ENCODE results near the gene TAF1B.

Gene TAF1B

GRCh38 chr2:9946818-9947217, 103.5 kb downstream of the TAF1B start:
- DNase-seq: no peak

GRCh38 chr2:9948721-9949120, 105.4 kb downstream of the TAF1B start:
- DNase-seq: no peak

DNA sequence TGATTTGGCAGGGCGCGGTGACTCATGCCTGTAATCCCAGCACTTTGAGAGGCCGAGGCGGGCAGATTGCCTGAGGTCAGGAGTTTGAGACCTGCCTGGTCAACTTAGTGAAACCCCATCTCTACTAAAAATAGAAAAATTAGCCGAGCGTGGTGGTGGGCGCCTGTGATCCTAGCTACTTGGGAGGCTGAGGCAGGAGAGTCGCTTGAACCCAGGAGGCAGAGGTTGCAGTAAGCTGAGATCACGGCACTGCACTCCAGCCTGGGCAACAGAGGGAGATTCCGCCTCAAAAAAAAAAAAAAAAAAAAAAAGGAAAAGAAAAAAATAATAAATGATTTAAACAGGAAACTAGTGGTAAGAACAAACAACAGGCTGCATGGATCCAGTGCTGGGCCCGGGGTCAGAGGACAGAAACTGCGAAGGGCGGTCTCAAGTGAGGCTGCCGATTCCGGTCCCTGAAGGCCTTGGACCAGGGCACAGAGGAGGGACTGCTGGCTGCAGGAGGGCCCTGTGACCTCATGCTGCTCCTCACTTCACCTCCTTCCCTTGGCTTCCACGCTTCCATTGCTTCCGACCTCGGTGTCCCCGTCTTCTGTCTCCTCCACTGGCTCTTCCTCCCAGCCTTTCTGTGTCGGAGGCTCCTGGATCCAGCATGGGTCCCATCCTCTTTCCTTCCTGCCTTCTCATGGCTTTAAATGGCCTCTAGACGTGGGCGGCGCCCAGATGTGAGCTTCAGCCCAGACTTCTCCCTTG, 106.1 kb downstream of the TAF1B start:
- DNase-seq: no peak

GRCh38 chr2:9949992-9950520, 106.8 kb downstream of the TAF1B start:
- no peak for DNase-seq

GRCh38 chr2:9950521-9951271, 107.4 kb downstream of the TAF1B start:
- DNase-seq: no peak

DNA sequence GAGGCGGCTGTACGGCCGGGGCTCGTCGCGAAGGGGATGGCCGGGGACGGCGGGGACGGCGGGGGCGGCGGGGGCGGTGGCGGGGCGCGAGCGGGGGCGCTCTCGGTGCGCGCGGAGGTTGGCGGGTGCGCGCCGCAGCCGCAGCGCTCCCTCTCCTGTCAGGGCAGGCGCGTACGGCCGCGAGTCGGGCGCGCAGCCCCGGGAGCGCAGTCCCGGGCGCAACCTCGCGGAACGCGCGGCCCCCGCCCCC, 107.9 kb downstream of the TAF1B start:
- no peak for DNase-seq

DNA sequence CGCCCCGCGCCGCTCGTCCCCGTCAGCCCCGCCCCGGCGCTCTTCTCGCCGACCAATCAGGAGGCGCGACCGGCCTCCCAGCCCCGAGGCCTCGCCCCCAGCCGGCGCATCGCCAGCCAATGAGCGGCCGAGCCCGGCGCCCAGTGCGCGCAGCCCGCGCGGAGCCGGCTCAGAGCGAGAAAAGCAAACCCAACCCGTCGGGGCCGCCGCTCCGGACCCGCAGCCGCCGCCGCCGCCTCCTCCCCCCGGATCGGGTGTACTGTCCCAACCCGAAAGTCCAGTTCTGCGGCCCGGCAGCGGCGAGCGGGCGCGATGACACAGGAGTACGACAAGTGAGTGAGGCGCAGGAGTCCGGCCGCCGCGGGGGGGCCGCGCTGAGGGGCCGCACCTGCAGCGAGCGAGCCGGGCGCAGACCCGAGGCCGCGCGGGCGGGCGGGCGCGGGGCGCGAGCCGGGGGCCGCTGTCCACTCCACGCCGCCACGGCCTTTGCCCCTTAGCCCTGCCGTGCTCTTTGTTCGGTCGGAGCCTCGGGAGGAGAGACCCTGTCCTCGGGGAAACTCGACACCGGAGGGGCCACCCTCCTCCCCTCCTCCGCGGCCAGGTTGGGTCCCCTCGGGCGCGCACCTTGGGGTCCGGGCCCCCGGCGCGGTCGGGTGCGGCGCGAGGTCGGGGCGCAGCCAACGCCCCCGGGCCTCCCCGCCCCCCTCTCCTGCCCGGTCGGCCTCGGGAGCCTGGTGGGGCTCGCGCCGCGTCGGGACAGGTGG, 108.4 kb downstream of the TAF1B start, which contains the start of gene GRHL1:
GRHL1 (plus strand) TSS at position 172 of the 764 bp plus-strand sequence; CDS start at position 313, 141 bp downstream.
- DNase-seq: peak; percentile 80

DNA sequence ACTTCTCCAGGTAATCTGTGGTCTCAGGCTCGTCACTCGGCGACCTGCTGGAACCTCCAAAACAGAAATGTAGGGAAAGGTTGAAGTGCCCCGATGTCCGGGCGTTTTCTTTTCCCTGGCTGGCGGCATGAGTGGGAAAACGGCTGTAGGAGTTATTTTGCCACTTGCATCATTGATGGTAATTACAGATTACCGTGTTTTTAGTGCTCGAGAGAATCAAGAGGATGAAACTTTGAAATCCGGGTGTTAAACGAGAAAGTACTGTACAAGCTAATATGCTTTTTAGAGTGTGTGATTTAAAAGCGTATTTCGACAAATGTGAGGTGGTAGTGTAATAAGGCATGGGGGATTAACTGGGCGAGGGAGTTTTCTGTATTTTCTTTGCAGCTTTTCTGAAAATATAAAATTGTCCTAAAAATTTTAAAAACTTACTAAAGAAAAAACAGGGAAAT, 109.0 kb downstream of the TAF1B start:
- no peak for DNase-seq

DNA sequence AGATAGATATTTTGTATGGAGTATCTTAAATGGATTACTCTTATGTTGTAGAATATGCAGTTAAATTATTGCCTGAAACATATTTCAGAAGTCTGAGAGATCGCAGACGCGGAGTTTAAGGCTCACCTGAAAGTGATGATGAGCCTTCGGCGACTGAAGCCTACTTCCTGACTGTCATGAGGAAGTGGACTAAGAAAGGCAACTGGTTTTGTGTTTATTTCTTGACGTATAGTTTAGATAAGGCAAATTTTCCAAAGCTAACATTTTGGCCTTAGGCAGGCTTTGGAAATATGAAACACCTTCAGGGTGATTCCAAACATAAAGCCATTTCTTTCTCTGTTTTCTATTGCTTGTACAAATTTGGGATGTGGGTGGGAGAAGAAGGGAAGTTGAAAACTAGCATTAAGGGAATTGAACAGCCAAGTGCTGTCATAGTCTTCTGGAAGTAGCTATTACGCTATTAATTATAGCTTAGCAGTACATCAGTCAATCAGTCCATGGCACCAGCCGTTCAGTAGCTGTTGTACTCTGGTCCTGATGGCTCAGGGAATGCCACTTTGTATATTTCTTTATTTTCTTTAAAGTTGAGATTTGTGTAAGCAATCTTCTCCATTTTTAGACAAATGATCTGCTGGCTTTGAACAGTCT, 109.7 kb downstream of the TAF1B start:
- no peak for DNase-seq

DNA sequence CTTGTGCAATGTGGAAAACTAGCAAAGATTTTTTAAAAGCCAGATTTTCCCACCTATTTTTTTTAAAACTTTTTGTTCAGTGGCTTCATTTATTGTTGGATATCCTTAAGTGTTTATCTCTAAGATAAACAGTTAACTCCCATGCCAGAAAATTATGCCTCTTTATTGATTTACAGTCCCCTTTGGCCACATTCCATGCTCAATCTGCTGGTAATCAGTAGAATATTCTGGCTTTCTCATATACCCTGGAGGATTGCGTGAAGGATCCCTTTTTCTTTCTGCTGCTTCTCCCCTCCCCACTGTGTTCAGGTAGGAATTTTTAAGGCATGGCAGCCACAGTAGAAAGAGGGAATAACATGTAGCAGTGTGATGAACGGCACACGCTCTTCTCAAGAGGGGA, 110.9 kb downstream of the TAF1B start:
- no peak for DNase-seq

GRCh38 chr2:9958057-9958456, 114.8 kb downstream of the TAF1B start:
- DNase-seq: no peak

DNA sequence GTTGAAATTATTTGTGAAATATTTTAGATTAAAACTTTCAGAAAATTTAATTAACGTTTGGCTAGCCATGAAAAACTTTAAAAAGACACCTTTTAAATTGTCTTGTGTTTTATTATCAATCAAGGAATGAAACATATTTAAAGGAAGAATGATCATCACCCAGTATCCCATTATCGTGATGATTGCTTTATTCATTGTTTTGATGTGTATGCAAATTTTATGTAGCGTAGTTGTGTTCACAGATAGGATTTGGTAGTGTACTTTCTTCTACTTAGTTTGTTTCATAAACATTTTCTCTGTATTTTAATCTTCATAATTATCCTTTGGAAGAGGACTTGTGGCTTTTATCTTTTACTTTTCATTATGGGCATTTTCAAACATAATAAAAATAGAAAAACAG, 116.0 kb downstream of the TAF1B start:
- no peak for DNase-seq

- DNase-seq: no peak
Measured at GRCh38 chr2:9961013-9961412, 117.7 kb downstream of the TAF1B start.

- no peak for DNase-seq
Measured at GRCh38 chr2:9964334-9964980, 121.2 kb downstream of the TAF1B start.

DNA sequence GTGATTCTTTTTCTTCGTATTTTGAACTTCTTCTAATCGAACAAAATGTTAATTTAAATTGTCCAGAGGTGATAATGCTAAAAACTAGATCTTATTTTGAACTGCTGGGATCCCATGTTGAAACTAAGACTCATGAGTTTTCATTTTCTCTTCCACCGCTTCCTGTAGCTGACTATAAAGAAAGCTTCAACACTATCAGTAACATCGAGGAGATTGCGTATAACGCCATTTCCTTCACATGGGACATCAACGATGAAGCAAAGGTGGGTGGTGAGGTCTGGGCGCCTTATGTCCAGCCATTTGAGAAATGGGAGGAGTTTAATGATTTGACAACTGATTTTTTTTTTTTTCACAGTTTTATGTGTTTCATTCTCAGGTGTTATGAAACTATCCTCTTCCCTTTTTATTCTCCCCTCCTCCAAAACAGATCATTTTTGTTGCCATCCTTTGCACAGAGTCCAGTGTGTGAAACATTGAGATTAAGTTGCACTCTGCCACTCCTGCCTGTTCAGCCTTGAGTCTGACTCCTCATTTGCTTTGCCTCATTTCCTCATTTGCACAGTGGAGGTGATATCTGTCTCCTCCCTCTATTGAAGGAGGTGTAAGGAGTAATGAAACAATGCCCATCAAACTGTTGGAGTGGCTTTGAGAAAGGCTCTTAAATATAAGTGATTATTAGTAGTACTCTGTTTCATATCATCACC, 122.0 kb downstream of the TAF1B start:
- DNase-seq: no peak

GRCh38 chr2:9966491-9967022, 123.3 kb downstream of the TAF1B start:
- DNase-seq: no peak

- no peak for DNase-seq
Measured at GRCh38 chr2:9967053-9967775, 123.9 kb downstream of the TAF1B start.

DNA sequence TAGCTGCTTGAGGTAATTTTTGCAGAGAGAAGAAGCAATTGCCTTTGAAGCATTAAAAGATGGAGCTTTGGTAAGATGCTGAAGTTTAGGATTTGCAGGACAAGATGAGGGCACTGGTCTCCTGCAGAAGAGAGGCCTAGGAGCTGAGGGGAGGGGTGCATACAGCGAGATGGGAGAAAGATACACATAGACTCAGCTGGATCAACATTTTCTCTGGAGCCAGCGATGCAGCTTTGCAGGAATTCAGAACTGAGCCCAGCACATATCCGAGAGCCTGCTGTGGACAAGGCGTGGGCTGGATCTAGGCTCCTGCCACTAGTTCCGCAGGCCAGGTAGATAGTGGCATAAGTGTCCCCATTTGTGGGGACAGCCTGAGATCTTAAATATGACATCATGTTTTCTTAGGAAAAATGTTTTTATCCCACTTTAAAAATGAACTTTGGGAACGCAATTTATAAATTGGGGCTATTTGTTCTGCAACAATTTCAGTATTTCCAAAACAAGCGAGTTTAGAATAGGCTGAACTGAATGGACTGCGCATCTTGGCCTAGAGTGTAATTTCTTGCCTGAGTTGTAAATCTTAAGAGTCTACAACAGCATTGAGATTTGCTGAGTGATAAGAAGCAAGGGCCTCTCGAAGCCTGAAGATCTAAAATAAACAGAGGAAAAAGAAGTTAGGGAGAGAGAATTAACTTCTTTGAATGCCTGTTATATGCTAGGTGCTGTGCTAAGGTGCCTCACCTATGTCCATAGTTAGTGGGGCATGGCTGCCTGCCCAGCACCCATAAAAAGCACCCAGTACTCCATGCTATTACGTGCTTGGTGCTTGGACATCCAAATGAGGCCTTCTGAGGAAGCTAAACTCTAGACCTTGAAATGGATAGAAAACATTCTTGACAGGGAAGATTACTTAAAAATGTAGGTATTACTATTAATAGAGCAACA, 125.6 kb downstream of the TAF1B start:
- no peak for DNase-seq

DNA sequence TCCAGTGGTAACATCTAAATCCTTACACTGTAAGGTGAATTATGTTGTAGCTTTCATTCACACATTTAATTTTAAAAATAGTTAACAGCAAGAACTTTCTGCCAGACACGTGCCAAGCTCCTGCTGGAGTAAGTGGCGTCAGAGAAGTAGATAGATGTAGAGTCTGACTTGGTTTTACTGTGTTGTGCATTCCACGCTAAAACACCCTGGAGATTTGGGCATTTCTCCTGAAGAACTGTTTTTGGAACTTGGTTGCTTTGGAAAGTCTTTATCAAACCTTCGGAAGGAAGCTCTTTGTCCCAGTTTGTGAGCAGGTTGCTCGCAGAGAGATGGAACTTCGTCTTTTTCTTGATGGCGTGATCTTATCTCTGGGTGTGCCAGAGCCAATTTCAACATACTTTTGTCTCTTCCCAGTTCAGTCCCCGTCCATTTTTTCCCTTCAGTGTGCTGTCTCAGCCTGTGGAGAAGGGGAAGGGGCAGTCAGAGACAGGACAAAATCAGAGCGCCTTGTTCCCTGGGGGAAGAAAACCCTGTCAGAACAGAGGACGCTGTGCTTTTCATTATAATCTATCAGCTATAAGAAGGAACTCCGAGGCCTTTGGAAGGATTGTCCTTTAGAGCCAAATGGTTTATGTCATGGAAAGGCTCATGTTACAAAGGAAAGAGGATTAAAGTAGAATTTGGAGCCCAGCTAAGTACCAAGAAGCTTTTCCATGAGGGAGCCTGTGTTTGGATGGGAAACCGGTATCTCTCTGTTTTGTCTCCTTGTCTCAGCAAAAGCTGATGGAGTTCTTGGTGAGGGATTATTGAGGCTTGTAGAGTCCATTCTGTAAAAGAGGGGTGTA, 127.1 kb downstream of the TAF1B start:
- no peak for DNase-seq
